ENCODE results near the gene ALDH4A1. TPM values are rescaled to one million over a fixed set of nuclear protein-coding genes. Genes with fewer than 3 reads are reported as not detected.
A peak's percentile ranks its signal among the peaks of the same experiment; 100 is the strongest.

The ALDH4A1 gene
- total RNA-seq, 6 donors from 2014 or later, result 5.7 to 13.4 (median 11.5) TPM

DNA sequence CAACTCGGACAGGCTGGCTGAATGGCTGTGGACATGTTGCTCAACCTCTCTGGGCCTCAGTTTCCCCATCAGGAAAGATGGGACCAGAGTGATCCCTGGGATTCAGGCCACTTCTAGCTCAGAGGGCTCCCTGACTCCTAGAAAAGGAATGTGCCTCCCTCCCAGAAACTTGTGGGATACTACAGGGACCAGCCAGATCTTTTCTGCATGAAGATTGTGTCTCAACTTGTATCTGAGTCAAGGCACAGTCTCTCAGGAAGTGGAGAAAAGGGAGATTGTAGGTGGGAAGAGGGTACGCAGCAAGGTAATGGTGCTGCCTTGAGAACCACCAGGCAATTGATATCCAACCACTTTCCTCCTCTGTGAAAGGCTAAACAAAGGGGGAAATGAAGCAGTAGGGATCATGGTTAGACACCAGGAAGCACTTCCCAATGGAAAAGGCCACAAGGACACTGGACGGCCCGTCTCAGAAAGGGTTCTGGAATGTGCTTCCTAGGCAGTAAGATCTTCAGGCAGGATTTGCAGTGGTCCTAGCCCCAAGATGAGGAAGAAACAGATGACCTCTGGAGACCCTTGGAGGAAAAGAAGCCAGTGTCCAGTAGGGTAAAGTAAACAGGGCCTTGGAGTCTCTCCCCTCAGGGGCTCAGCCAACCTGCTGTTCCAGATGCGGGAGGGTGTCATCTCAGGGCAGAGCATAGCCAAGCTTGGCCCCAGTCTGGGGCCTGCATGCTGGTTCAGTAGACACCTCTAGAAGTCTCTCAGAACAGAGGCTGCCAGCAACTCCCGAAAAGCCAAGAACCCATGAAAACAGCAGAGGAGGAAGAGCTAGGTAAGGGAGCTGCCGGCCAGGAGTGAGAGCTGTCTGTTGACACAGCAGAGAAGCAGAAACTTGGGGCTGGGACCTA, 37.3 kb upstream of the ALDH4A1 start:
- Histone ChIP-seq H3K36me3 (no peaks in the 10 kb centered on the region), H3K27me3 (no peaks in the 10 kb centered on the region), H3K4me3 (no peak overlapping the region), H3K9me3 (no peaks in the 10 kb centered on the region), H3K27ac (no peak overlapping the region), H3K4me1 (peaks cover 30 to 63% (median 49%) of the 10 kb centered on the region in 4 donors)
- no peak for ATAC-seq (ENCODE audit: low FRiP score in 2 of 2)
- DNase-seq, result no peak
- TF ChIP-seq EP300 (IDR thresholded peaks at IDR 0.05), result no peak
- TF ChIP-seq, protein P1, sequence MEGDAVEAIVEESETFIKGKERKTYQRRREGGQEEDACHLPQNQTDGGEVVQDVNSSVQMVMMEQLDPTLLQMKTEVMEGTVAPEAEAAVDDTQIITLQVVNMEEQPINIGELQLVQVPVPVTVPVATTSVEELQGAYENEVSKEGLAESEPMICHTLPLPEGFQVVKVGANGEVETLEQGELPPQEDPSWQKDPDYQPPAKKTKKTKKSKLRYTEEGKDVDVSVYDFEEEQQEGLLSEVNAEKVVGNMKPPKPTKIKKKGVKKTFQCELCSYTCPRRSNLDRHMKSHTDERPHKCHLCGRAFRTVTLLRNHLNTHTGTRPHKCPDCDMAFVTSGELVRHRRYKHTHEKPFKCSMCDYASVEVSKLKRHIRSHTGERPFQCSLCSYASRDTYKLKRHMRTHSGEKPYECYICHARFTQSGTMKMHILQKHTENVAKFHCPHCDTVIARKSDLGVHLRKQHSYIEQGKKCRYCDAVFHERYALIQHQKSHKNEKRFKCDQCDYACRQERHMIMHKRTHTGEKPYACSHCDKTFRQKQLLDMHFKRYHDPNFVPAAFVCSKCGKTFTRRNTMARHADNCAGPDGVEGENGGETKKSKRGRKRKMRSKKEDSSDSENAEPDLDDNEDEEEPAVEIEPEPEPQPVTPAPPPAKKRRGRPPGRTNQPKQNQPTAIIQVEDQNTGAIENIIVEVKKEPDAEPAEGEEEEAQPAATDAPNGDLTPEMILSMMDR (IDR thresholded peaks at IDR 0.05), result no peak
- no peak for TF ChIP-seq POLR2AphosphoS5 (IDR thresholded peaks at IDR 0.05)
- no peak for TF ChIP-seq POLR2A (IDR thresholded peaks at IDR 0.05)
- WGBS, 2 donors, result 72 to 77% methylated on average over 6 to 7 of the region's 7 CpGs

DNA sequence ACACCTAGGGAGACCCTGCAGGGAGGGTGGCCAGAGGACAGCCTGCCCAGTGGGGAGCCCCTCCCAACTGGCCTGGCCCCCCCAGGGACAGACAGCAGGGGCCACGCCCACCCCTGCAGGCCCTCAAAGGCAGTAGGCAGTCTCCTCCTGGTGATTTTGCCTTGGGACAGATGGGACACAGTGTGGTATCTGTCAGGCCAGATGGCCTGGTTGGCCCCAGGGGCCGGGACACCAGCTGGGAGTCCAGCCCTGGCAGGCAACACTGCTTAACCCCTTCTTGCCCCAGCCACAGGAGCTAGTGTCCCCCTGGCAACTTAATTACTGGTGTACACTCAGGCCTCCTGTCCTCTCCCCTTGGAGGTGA, 36.3 kb upstream of the ALDH4A1 start:
- TF ChIP-seq, protein P1 (IDR thresholded peaks at IDR 0.05), result no peak
- no peak for TF ChIP-seq POLR2A (IDR thresholded peaks at IDR 0.05)
- TF ChIP-seq POLR2AphosphoS5 (IDR thresholded peaks at IDR 0.05), result no peak
- TF ChIP-seq EP300 (IDR thresholded peaks at IDR 0.05), result no peak
- peak; percentile 4 to 7 for ATAC-seq (ENCODE audit: low FRiP score in 2 of 2)
- Histone ChIP-seq H3K27me3 (no peaks in the 10 kb centered on the region), H3K27ac (peak overlapping the region in 2 of 4 donors; percentile 4), H3K4me1 (peaks cover 26 to 58% (median 44%) of the 10 kb centered on the region in 4 donors), H3K9me3 (no peaks in the 10 kb centered on the region), H3K36me3 (no peaks in the 10 kb centered on the region), H3K4me3 (no peak overlapping the region)
- DNase-seq, result no peak
- WGBS, 2 donors, result 43 to 100% methylated on average over 1 to 2 of the region's 2 CpGs

DNA sequence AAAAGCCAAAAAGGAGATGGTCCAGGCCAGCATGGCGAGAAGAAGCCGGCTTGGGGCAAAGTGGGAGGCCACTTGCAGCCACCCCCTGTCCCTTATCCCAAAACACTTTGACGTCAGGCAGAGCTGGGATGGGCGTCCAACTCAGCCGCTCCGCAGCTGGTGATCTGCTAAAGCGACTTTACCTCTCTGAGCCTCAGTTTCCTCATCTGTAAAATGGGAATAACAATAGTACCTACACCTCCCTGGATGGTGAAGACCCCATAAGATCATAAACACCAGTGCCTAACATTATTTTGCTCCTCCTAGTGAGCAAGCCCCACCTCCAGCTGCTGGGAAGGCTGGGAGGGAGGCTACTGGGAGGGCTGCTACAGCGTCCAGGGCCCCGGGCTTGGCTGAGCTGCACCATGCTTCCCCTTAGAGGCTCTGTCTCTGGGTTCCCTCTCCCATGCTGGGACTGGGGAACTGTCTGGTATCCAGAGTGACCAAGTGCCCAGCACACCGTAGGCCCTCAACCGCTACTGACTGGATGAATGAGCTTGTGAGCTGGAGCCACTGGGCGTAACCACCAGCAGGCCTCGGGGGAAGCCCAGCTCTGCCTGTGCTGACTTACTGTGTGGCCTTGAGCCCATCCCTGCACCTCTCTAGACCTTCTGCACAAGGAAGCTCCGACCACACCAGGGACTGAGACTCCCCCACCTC, 35.8 kb upstream of the ALDH4A1 start:
- ATAC-seq (ENCODE audit: low FRiP score in 2 of 2), result peak; percentile 13 to 49
- 86 to 98% methylated on average over 9 to 14 of the region's 14 CpGs for WGBS, 2 donors

DNA sequence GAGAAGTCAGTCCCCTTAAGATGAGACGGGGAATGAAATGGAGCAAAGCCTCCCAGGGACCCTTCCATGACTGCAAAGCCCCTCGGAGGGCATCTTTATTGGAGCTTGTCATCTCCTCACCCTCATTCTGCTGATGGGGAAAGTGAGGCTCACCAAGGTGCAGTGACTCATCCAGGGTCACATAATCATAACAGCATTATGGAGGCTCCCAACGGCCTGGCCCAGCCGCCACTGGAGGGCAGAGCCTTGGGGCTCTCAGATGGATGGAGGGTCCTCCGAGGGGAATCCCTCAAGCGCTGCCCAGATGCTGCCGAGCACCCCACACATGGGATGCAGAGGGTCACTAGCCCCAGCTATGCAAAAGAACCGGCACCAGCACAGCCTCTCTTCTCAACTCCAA, 35.2 kb upstream of the ALDH4A1 start:
- H3K27ac ChIP-seq, result no peak overlapping the region
- no peaks in the 10 kb centered on the region for H3K27me3 ChIP-seq
- no peak for TF ChIP-seq POLR2AphosphoS5 (IDR thresholded peaks at IDR 0.05)
- TF ChIP-seq, protein P1 (IDR thresholded peaks at IDR 0.05), result no peak
- TF ChIP-seq EP300 (IDR thresholded peaks at IDR 0.05), result no peak
- no peak for TF ChIP-seq POLR2A (IDR thresholded peaks at IDR 0.05)
- peaks cover 26 to 59% (median 46%) of the 10 kb centered on the region in 4 donors for H3K4me1 ChIP-seq
- no peaks in the 10 kb centered on the region for H3K9me3 ChIP-seq
- WGBS, 2 donors, result 95% methylated on average over 8 of the region's 8 CpGs
- ATAC-seq (ENCODE audit: low FRiP score in 2 of 2), result no peak
- DNase-seq, result no peak
- H3K4me3 ChIP-seq, result no peak overlapping the region
- no peaks in the 10 kb centered on the region for H3K36me3 ChIP-seq

More for the DNA sequence above, 35.8 kb upstream of the ALDH4A1 start:
- H3K4me1 ChIP-seq, result peaks cover 26 to 60% (median 47%) of the 10 kb centered on the region in 4 donors
- H3K4me3 ChIP-seq, result no peak overlapping the region
- no peaks in the 10 kb centered on the region for H3K36me3 ChIP-seq
- H3K27ac ChIP-seq, result peak overlapping the region in 2 of 4 donors; percentile 4
- H3K27me3 ChIP-seq, result no peaks in the 10 kb centered on the region
- TF ChIP-seq POLR2AphosphoS5 (IDR thresholded peaks at IDR 0.05), result no peak
- TF ChIP-seq, protein P1 (IDR thresholded peaks at IDR 0.05), result no peak
- TF ChIP-seq POLR2A (IDR thresholded peaks at IDR 0.05), result no peak
- no peak for TF ChIP-seq EP300 (IDR thresholded peaks at IDR 0.05)
- H3K9me3 ChIP-seq, result no peaks in the 10 kb centered on the region
- no peak for DNase-seq
